Cardiac muscle cell (in vitro differentiated cells and primary cell): Measurements from ENCODE around the gene VWA5B1. TPM values are rescaled to one million over a fixed set of nuclear protein-coding genes. Genes with fewer than 3 reads are reported as not detected.

Source experiments
- DNase-seq, 2 donors: peaks; one replicate each; pipeline versions ENCODE4 v3.0.0 to v3.0.0-alpha.2; 2010 to 2017; ENCODE audit warnings: low read depth in 1 of 2, low spot score in 1 of 2
- H3K27ac ChIP-seq: fragments of 200-600 bp; sonication (generic); 2 replicates; pipeline ENCODE4 v1.5.1; 2016
- H3K27me3 ChIP-seq: fragments of 200-600 bp; sonication (generic); 2 replicates; pipeline ENCODE4 v1.6.0; 2016; ENCODE audit warnings: control low read depth
- H3K36me3 ChIP-seq: fragments of 200-600 bp; sonication (generic); 2 replicates; pipeline ENCODE4 v1.5.1; 2016; ENCODE audit warnings: control low read depth
- H3K4me1 ChIP-seq: fragments of 200-600 bp; sonication (generic); 2 replicates; pipeline ENCODE4 v1.8.1; 2017; ENCODE audit warnings: low read depth, mild to moderate bottlenecking, mixed run types
- H3K4me3 ChIP-seq: fragments of 200-600 bp; sonication (generic); 2 replicates; pipeline ENCODE4 v1.5.1; 2016; ENCODE audit warnings: mild to moderate bottlenecking
- H3K9me3 ChIP-seq: fragments of 200-600 bp; sonication (generic); 2 replicates; pipeline ENCODE4 v1.5.1; 2017; ENCODE audit warnings: low read depth, mild to moderate bottlenecking, control low read depth
- CTCF ChIP-seq: IDR thresholded peaks from 2 replicates; pipeline ENCODE4 v1.5.1; 2012; ENCODE audit warnings: low read depth, mild to moderate bottlenecking, low read length
- polyA plus RNA-seq: library from polyadenylated mRNA; unstranded; fragments of >200 nt; fragmentation: Nextera tagmentation; extraction: Ambion mirVana; gene quantifications from 2 replicates; pipeline ENCODE4 v1.2.1, GENCODE V29; 2016
- total RNA-seq: library from RNA; depleted of rRNA; stranded (reverse); fragments of >200 nt; gene quantifications from 2 replicates; pipeline ENCODE4 v1.2.3, GENCODE V29; 2016

The VWA5B1 gene
- total and polyA plus RNA-seq, 2 experiments from 2014 or later: 0.27 to 0.37 TPM

GRCh38 chr1:20323613-20323920, 32.9 kb downstream of the VWA5B1 start:
- Histone ChIP-seq H3K36me3 (no peaks in the 10 kb centered on the region), H3K27me3 (no peaks in the 10 kb centered on the region), H3K9me3 (no peaks in the 10 kb centered on the region), H3K27ac (no peak overlapping the region), H3K4me1 (no peaks in the 10 kb centered on the region), H3K4me3 (no peak overlapping the region)
- TF ChIP-seq CTCF: no peak
- DNase-seq: no peak

GRCh38 chr1:20324704-20325406, 34.2 kb downstream of the VWA5B1 start:
- Histone ChIP-seq H3K4me1 (no peaks in the 10 kb centered on the region), H3K4me3 (no peak overlapping the region), H3K36me3 (no peaks in the 10 kb centered on the region), H3K27me3 (no peaks in the 10 kb centered on the region), H3K27ac (no peak overlapping the region), H3K9me3 (no peaks in the 10 kb centered on the region)
- peak in 1 of 2 donors; percentile 24 for DNase-seq
- no peak for TF ChIP-seq CTCF

- Histone ChIP-seq H3K9me3 (no peaks in the 10 kb centered on the region), H3K4me1 (no peaks in the 10 kb centered on the region), H3K4me3 (no peak overlapping the region), H3K27ac (no peak overlapping the region), H3K36me3 (no peaks in the 10 kb centered on the region), H3K27me3 (no peaks in the 10 kb centered on the region)
- TF ChIP-seq CTCF: no peak
- DNase-seq: no peak
Observed at GRCh38 chr1:20325407-20325843, 34.8 kb downstream of the VWA5B1 start.

- no peak overlapping the region for H3K4me3 ChIP-seq
- no peaks in the 10 kb centered on the region for H3K27me3 ChIP-seq
- no peaks in the 10 kb centered on the region for H3K4me1 ChIP-seq
- H3K36me3 ChIP-seq: no peaks in the 10 kb centered on the region
- no peak for TF ChIP-seq CTCF
- no peaks in the 10 kb centered on the region for H3K9me3 ChIP-seq
- no peak for DNase-seq
- H3K27ac ChIP-seq: no peak overlapping the region
Observed at GRCh38 chr1:20325844-20326420, 35.3 kb downstream of the VWA5B1 start.

- no peaks in the 10 kb centered on the region for H3K36me3 ChIP-seq
- no peak for TF ChIP-seq CTCF
- H3K4me3 ChIP-seq: no peak overlapping the region
- no peak for DNase-seq
- H3K27ac ChIP-seq: no peak overlapping the region
- no peaks in the 10 kb centered on the region for H3K27me3 ChIP-seq
- no peaks in the 10 kb centered on the region for H3K9me3 ChIP-seq
- no peaks in the 10 kb centered on the region for H3K4me1 ChIP-seq
Observed at GRCh38 chr1:20327467-20327866, 36.8 kb downstream of the VWA5B1 start.
